ENCODE data around the gene CASD1.

CASD1 gene

DNA sequence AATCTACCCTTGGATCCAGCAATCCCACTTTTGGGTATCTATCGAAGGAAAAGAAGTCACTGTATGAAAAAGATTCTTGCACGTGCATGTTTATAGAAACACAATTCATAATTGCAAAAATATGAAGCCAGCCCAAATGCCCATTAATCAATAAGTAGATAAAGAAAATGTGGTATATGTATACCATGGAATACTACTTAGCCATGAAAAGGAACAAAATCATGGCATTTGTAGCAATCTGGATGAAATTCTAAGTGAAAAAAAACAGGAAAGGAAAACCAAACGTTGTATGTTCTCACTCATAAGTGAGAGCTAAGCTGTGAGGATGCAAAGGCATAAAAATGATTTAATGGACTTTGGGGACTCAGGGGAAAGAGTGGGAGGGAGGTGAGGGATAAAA lies 18.2 kb upstream of the CASD1 start:
- DNase-seq (ENCODE audit: low read depth), result no peak
- no peak for TF ChIP-seq POLR2A (IDR thresholded peaks at IDR 0.05; ENCODE audit: extremely low read depth, insufficient read length)
- TF ChIP-seq CTCF (IDR thresholded peaks at IDR 0.05; ENCODE audit: low read depth, low read length), result no peak
- TF ChIP-seq MAX (IDR thresholded peaks at IDR 0.05; ENCODE audit: low read depth, low read length), result no peak
- H3K4me3 ChIP-seq (ENCODE audit: low read depth, low read length), result no peak overlapping the region

GRCh38 chr7:94492601-94493000 lies 17.0 kb upstream of the CASD1 start:
- no peak overlapping the region for H3K4me3 ChIP-seq (ENCODE audit: low read depth, low read length)
- TF ChIP-seq CTCF (IDR thresholded peaks at IDR 0.05; ENCODE audit: low read depth, low read length) (no peak), MYC (IDR thresholded peaks at IDR 0.05; ENCODE audit: low read depth, low read length) (no peak), POLR2A (IDR thresholded peaks at IDR 0.05; ENCODE audit: extremely low read depth, insufficient read length) (no peak), MAX (IDR thresholded peaks at IDR 0.05; ENCODE audit: low read depth, low read length) (no peak)
- no peak for DNase-seq (ENCODE audit: low read depth)

GRCh38 chr7:94497874-94498670 lies 11.5 kb upstream of the CASD1 start:
- no peak for DNase-seq (ENCODE audit: low read depth)
- no peak overlapping the region for H3K4me3 ChIP-seq (ENCODE audit: low read depth, low read length)
- TF ChIP-seq MAX (IDR thresholded peaks at IDR 0.05; ENCODE audit: low read depth, low read length), result no peak
- no peak for TF ChIP-seq MYC (IDR thresholded peaks at IDR 0.05; ENCODE audit: low read depth, low read length)
- TF ChIP-seq POLR2A (IDR thresholded peaks at IDR 0.05; ENCODE audit: extremely low read depth, insufficient read length), result no peak
- no peak for TF ChIP-seq CTCF (IDR thresholded peaks at IDR 0.05; ENCODE audit: low read depth, low read length)

GRCh38 chr7:94498918-94499317 lies 10.7 kb upstream of the CASD1 start:
- H3K4me3 ChIP-seq (ENCODE audit: low read depth, low read length), result no peak overlapping the region
- no peak for TF ChIP-seq POLR2A (IDR thresholded peaks at IDR 0.05; ENCODE audit: extremely low read depth, insufficient read length)
- TF ChIP-seq MYC (IDR thresholded peaks at IDR 0.05; ENCODE audit: low read depth, low read length), result no peak
- no peak for TF ChIP-seq CTCF (IDR thresholded peaks at IDR 0.05; ENCODE audit: low read depth, low read length)
- no peak for TF ChIP-seq MAX (IDR thresholded peaks at IDR 0.05; ENCODE audit: low read depth, low read length)
- no peak for DNase-seq (ENCODE audit: low read depth)

- DNase-seq (ENCODE audit: low read depth), result no peak
- TF ChIP-seq MYC (IDR thresholded peaks at IDR 0.05; ENCODE audit: low read depth, low read length) (no peak), POLR2A (IDR thresholded peaks at IDR 0.05; ENCODE audit: extremely low read depth, insufficient read length) (no peak), MAX (IDR thresholded peaks at IDR 0.05; ENCODE audit: low read depth, low read length) (no peak), CTCF (IDR thresholded peaks at IDR 0.05; ENCODE audit: low read depth, low read length) (no peak)
- H3K4me3 ChIP-seq (ENCODE audit: low read depth, low read length), result no peak overlapping the region
Observed at GRCh38 chr7:94507462-94507861, 2.1 kb upstream of the CASD1 start.
